ENCODE measurements around the gene ATF2.

- TF ChIP-seq, protein P1, sequence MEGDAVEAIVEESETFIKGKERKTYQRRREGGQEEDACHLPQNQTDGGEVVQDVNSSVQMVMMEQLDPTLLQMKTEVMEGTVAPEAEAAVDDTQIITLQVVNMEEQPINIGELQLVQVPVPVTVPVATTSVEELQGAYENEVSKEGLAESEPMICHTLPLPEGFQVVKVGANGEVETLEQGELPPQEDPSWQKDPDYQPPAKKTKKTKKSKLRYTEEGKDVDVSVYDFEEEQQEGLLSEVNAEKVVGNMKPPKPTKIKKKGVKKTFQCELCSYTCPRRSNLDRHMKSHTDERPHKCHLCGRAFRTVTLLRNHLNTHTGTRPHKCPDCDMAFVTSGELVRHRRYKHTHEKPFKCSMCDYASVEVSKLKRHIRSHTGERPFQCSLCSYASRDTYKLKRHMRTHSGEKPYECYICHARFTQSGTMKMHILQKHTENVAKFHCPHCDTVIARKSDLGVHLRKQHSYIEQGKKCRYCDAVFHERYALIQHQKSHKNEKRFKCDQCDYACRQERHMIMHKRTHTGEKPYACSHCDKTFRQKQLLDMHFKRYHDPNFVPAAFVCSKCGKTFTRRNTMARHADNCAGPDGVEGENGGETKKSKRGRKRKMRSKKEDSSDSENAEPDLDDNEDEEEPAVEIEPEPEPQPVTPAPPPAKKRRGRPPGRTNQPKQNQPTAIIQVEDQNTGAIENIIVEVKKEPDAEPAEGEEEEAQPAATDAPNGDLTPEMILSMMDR (IDR thresholded peaks at IDR 0.05 in 8 of 11, conservative IDR thresholded peaks at IDR 0.05 in 3 of 11) = no peak
- no peak for TF ChIP-seq POLR2AphosphoS5 (IDR thresholded peaks at IDR 0.05)
Observed at GRCh38 chr2:175068534-175068933, 99.5 kb downstream of the ATF2 start.

Data from spleen (tissue), 7 donors.